Mesenteric fat pad (tissue), 1 donor: ENCODE data around the gene ZNF124. TPM values are rescaled to one million over a fixed set of nuclear protein-coding genes. Genes with fewer than 3 reads are reported as not detected.

Experiments used
- DNase-seq: peaks from one replicate; pipeline ENCODE4 v3.0.0-alpha.2; 2020; ENCODE audit warnings: low spot score
- microRNA-seq: library from miRNA; unstranded; fragments of <30 nt; microRNA quantifications from one replicate; pipeline ENCODE4 v1.2.0, GENCODE V29; 2020; ENCODE audit warnings: borderline number of aligned reads
- total RNA-seq: library from RNA; stranded (reverse); fragmentation: NEBNext Ultra II Directional; extraction: Animal tissue kit (Norgen Biotek cat#: 25700); gene quantifications from one replicate; pipeline ENCODE4 v1.2.1, GENCODE V29; 2021
- donor health status: DM: yes; HTN: yes; CAD: no.

The ZNF124 gene
- total RNA-seq, 1 donor from 2014 or later, result 17.7 TPM

DNA sequence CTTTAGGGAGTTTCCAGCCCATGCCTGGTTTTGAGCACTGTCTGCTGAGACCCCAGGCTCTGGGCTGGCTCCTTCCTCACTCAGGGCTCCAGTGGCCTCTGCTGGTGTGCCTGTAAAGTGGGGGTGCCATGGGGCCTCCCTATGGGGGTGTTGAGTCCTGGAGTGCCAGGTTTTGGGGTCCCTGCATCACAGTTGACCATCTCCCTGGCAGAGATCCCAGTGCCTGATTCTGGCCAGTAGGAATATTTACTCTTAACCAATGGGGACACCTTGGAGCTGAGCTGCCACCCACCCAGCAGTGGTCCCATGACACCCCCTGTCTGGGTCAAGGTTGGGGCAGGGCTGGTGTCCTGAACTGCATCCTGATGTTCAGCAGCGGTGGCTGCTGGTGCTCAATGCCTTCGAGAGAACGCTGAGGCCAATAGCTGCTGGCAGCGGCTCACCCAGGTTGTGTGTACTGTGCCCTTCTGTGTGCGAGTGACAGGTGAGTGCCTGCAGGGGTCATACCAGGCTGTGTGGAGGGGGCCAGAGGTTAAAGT, 58.0 kb downstream of the ZNF124 start:
- DNase-seq, result no peak

GRCh38 chr1:247113094-247113497, 58.7 kb downstream of the ZNF124 start:
- no peak for DNase-seq

GRCh38 chr1:247112479-247112781, 59.4 kb downstream of the ZNF124 start:
- no peak for DNase-seq

DNA sequence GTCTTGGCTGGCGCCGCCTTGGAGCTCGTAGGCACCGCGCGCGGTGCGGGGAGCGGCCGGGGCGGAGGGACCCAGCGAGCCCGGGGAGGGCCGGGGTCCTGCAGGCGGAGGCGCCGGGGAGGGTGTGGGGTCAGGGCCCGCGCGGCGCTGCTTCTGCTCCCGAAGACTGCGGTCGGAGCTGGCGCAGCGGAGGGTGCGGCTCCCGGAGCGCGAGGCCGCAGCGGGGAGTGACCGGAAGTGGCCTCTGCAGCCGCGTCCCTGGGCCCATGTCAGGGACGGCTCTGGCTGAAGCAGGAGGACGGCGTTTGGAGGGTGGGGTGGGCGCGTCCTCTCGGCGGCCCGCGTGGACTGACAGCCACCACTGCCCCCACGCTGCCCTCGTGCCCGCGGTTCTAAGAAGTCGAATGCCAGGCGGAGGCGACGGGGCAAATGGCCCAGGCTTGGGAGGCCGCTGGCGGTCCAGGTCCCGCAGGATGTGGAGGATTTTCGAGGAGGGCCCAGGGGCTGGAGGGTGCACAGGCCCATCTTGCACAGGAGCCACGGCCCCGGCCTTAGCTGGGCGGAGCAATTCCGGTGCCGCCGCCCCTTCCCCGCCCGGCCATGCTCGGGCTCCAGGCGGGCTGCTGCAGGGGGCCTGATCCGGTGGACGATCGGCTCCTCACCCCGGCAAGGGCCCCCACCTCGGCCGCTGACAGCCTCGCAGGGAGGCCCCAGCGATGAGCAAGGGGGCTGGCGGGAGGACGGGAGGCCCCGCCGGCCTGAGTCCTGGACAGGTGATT, 59.9 kb downstream of the ZNF124 start:
- no peak for DNase-seq

DNA sequence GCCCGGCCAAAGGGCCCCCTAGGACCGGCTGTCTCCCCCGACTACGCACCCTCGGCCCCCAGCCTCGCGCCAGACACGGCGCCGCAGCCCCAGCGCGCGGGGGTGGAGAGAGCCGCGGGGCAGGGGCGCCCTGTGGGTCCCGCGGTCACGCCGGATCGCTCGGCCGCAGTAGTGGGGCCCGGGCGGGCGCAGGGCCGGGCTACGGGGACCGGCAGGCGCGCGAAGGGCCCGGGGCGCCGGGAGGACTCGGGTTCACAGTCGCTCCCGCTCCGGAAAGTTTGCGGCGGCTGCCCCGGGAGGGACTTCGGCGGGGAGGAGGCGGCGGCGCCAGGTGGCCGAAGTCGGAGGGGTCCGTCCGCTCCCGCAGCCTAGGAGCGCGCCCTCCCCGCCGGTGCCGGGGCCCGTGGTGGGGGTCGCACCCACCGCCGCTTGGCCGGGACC, 60.5 kb downstream of the ZNF124 start:
- no peak for DNase-seq

DNA sequence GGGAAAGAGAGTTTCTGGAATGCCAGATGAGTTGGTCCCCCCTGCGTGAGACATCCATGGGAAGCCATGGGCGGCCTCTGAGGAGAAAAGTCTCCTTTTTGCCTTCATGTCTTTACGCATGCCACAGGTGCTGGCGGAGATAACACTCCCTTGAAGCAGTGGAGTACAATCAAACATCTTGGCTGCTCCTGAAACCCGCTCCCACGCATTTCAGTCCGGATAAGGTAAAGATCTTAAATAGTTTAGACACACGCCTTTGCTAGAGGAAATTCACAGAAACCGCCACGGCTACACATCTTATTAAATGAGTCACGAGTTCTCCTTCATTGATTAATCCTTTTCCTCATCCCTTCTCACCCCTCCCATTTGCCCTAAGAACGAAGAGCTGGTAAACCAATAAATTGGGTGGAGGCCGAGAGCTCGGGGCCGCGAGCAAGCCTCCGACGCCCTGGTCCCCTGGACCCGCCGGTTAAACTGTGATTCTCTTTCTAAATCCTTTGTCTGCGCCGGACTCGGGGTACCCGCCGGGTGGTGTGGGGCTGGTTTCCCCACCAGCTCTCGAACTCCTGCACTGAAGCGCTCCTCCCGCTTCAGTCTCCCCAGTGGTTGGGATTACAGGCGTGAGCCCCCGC, 61.1 kb downstream of the ZNF124 start:
- no peak for DNase-seq

DNA sequence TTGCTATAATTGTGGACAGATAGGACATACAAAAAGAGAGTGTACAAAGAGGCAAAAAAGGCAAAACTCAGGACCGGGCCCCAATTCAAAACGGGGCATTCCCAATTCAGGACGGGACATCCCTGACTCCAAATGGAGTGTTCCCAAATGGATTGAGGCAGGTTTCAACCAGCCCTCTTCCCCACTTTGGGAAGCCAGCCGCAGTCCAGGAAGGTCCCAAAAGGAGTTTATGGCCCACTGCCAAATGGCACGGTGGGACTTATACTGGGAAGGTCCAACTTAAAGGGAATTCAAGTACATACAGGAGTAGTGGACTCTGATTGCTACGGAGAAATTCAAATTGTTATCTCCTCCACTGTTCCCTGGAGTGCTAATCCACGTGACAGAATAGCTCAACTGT, 64.1 kb downstream of the ZNF124 start:
- no peak for DNase-seq

GRCh38 chr1:247105966-247106365, 65.9 kb downstream of the ZNF124 start:
- DNase-seq, result no peak

Small RNA genes lying within 50 kb of the gene (microRNA-seq; reads per million reads assigned to microRNA genes)
- not detected for gene MIR3916

Other genes with a start within 250 kb of the ZNF124 start
- gene AHCTF1, start 240.1 kb downstream of the ZNF124 start, total RNA-seq, result 38.8 TPM
- not detected for gene ZNF695, start 164.0 kb downstream of the ZNF124 start, total RNA-seq
- gene ZNF670, start 93.2 kb downstream of the ZNF124 start, total RNA-seq, result 2.8 TPM
- 7.7 TPM for gene ZNF669, start 67.7 kb downstream of the ZNF124 start, total RNA-seq
- not detected for gene VN1R5, start 84.1 kb upstream of the ZNF124 start, total RNA-seq
- 14.4 TPM for gene ZNF496, start 159.8 kb upstream of the ZNF124 start, total RNA-seq
- 11.5 TPM for gene NLRP3, start 244.2 kb upstream of the ZNF124 start, total RNA-seq